ENCODE results near the gene GALM. TPM values are rescaled to one million over a fixed set of nuclear protein-coding genes. Genes with fewer than 3 reads are reported as not detected.
"Not testable (repeated sequence)": the region's sequence is repeated elsewhere in the genome, so short reads cannot be mapped to it uniquely, and the experiment has no call there.

The GALM gene
- total RNA-seq, 1 experiment from 2014 or later, result 8.2 TPM

DNA sequence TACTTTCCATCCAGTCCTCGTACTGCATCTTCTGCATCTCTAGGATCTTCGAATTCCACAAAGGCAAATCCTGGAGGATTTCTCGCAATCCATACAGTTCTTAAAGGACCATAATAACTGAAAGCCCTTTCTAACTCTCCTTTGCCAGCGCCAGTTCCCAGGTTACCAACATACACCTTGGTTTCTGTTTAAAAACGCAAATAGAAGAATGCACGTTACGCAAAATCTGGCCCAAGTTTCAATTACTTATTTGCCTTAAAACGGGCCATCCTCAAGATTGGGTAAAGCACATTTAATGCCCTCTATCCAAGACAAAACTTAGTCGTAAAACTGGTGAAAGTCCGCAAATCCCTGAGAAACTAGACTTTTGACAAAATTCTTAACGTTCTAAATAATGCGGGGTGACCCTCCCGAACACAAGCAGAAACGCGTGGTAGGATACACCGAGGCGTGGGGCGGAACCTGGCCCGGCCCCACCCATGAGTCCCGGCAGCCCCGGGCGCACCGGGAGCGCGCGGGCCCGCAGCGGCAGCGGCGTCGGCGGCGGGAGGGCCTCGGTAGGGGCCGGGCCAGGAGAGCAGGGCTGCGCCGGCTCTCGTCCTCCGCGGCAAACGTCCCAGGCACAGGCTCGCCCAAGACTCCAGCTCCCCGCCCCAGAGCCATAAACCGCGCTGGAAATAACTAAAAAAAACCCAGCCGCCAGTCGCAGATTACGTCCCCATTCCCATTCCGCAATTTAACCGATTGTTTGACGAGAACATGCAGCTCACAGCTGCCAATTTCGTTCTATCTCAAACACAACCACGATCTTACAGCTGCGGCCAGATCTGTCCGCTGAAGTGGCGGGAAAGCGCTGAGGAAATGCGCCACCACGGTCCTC, 84.3 kb downstream of the GALM start:
- peaks cover 57% of the 10 kb centered on the region for H3K36me3 ChIP-seq

DNA sequence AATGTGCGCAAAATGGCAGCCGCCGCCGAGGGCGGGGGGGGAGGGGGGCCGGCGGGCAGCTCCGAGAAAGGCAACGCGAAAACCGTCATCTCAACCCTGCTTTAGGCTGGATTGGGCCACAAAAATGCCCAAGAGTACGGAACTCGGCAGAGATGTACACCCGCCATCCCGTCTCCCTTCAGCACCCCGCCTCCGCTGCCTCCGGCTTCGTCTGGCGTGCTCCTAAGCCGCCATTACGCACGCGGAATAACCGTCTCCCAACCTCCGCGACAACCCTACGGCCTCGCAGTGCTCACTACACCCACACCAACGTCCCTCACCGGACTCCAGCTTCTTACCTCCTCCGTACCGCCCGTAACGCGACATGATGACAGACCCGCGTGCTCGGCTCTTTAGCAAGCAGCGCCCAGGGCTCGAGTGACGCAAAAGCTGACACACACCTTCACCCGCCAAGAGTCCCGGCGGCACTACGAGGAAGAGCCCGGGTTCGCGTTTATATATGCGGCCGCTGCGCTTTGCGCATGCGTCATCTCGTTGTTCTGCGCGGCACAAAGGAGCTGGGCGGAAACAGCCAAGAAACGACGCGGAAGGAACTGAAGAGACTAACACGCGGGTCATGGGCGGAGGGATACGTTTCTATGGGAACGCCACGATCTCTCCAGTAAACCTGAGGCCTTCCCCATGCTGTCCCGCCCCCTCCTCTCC, 85.1 kb downstream of the GALM start, which contains the start of gene SRSF7:
TSS of gene SRSF7 (minus strand) at position 471 of the 705 bp plus-strand sequence. CDS start at position 366, 105 bp downstream.
- no peaks in the 10 kb centered on the region for H3K27me3 ChIP-seq (replicated peaks)
- H3K9me3 ChIP-seq (replicated peaks), result no peaks in the 10 kb centered on the region
- DNase-seq (ENCODE audit: low read depth in 1 of 2, low spot score in 2 of 2), result peak; percentile 97 to 98
- H3K27ac ChIP-seq, result peak within 1 kb of the TSS; percentile 91
- peak within 1 kb of the TSS; percentile 79 for H3K4me3 ChIP-seq
- peaks cover 5% of the 10 kb centered on the region for H3K4me1 ChIP-seq (replicated peaks)
- peaks cover 49% of the 10 kb centered on the region for H3K36me3 ChIP-seq

More for the DNA sequence above, 84.3 kb downstream of the GALM start:
- Histone ChIP-seq H3K4me3 (peak overlapping the region; percentile 79), H3K27me3 (replicated peaks) (no peaks in the 10 kb centered on the region), H3K27ac (peak overlapping the region; percentile 91), H3K4me1 (replicated peaks) (peaks cover 5% of the 10 kb centered on the region), H3K9me3 (replicated peaks) (no peaks in the 10 kb centered on the region)
- DNase-seq (ENCODE audit: low read depth in 1 of 2, low spot score in 2 of 2), result no peak

DNA sequence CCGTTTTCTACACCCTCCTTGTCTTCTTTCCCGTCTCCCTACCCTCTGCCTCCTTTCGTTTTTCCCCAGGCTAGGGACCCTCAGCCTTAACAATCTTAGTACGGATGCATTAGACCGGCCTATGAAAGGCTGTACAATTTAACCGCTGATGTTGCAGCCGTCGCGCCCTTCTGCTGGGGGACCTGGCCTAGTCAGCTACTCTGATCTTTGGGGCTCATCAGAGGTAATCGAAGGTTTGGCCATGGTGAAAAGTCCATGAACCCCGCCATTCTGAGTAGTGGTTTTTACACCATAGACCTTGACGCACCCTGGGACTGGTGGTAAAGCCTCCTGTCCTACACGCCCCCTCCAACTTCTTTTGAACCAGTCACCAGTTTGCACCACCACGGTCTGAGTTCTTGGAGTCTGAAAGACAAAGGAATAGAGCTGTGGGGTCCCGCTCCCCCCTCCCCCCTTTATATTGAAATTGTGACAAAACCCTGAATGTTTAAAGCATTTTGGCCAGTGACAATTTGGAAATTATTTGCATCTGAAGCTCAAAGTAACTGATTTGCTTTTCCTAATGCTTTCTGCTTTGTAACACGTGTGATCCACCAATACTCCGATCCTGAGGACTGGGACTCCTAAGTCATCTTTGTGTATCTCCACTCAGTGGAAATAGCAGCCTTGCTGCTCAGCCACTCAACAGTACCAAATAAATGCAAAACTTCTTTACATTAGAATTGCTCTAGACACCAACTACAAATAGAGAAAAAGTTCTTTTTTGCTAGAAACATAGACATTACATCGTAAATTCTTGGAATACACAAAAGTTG, 85.9 kb downstream of the GALM start:
- H3K9me3 ChIP-seq (replicated peaks), result no peaks in the 10 kb centered on the region
- H3K36me3 ChIP-seq, result peaks cover 42% of the 10 kb centered on the region
- H3K27ac ChIP-seq, result peak overlapping the region; percentile 91
- peaks cover 5% of the 10 kb centered on the region for H3K4me1 ChIP-seq (replicated peaks)
- no peaks in the 10 kb centered on the region for H3K27me3 ChIP-seq (replicated peaks)
- peak overlapping the region; percentile 79 for H3K4me3 ChIP-seq
- DNase-seq (ENCODE audit: low read depth in 1 of 2, low spot score in 2 of 2), result no peak

DNA sequence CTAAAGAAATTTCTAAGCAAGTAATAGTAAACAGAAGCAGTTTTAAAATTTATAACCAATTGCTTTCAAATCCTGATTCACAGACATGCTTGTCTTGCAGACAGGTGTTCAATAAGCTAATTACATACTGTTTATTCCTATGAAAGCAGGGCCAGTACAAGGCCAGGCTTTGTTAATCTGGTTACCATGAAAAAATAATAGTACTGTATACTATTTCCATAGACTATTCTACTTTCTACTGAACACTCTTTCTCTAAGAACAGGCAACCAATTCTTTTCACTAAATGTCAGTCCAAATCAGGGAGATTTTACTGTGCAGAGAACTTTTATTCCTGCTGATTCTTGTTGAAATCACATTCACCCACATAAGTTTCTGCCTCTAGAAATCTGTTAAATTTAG, 88.1 kb downstream of the GALM start:
- no peak overlapping the region for H3K27ac ChIP-seq
- peaks cover 5% of the 10 kb centered on the region for H3K4me1 ChIP-seq (replicated peaks)
- DNase-seq (ENCODE audit: low read depth in 1 of 2, low spot score in 2 of 2), result no peak
- H3K36me3 ChIP-seq, result peaks cover 19% of the 10 kb centered on the region
- H3K27me3 ChIP-seq (replicated peaks), result no peaks in the 10 kb centered on the region
- no peak overlapping the region for H3K4me3 ChIP-seq
- H3K9me3 ChIP-seq (replicated peaks), result no peaks in the 10 kb centered on the region

DNA sequence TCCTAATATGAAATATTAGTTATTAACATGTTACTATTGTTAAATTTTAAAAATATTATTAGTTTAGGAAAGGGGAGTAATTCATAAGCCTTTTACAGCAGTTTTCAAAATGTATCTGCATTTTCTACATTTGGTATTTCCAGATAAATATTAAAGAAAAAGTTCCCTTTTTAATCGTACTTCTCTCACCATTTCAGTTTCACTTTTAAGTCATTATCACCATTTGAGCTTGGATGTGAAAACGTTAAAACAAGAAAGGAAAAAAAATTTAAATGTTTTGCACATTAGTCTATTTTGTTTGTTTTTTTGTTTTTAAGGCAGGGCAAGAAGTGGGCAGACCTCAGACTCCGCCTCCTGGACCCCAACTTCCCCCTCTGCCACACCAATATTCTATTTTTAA, 88.6 kb downstream of the GALM start:
- H3K9me3 ChIP-seq (replicated peaks), result no peaks in the 10 kb centered on the region
- peaks cover 15% of the 10 kb centered on the region for H3K36me3 ChIP-seq
- DNase-seq (ENCODE audit: low read depth in 1 of 2, low spot score in 2 of 2), result no peak
- no peak overlapping the region for H3K27ac ChIP-seq
- no peak overlapping the region for H3K4me3 ChIP-seq
- H3K4me1 ChIP-seq (replicated peaks), result peaks cover 5% of the 10 kb centered on the region
- H3K27me3 ChIP-seq (replicated peaks), result no peaks in the 10 kb centered on the region

DNA sequence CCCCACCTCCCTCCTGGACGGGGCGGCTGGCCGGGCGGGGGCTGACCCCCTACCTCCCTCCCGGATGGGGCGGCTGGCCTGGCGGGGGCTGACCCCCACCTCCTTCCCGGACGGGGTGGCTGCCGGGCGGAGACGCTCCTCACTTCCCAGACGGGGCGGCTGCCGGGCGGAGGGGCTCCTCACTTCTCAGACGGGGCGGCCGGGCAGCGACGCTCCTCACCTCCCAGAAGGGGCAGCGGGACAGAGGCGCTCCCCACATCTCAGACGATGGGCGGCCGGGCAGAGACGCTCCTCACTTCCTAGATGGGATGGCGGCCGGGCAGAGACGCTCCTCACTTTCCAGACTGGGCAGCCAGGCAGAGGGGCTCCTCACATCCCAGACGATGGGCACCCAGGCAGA, 90.0 kb downstream of the GALM start:
- H3K9me3 ChIP-seq (replicated peaks); H3K36me3 ChIP-seq; H3K4me3 ChIP-seq; DNase-seq (ENCODE audit: low read depth in 1 of 2, low spot score in 2 of 2); H3K27me3 ChIP-seq (replicated peaks); H3K27ac ChIP-seq; H3K4me1 ChIP-seq (replicated peaks): not testable (repeated sequence)

DNA sequence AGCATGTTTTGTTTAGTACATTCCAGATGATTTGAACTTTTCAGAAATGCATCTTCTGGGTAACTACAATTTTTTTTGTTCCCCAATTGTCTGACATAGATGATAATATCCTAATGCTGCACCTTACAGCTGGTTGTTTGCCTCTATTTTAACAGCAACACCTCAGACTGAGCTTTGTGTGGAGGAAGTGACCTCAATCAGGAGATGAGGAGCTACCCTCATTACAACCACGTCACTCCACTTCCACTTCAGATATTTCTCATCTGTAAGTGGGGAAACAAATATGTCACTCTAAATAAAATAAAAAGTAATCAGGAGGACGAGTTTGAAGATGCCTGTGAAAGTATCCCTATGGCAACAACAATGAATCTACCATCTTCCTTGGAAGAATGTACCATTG, 97.3 kb downstream of the GALM start:
- H3K9me3 ChIP-seq (replicated peaks), result no peaks in the 10 kb centered on the region
- no peaks in the 10 kb centered on the region for H3K27me3 ChIP-seq (replicated peaks)
- H3K27ac ChIP-seq, result no peak overlapping the region
- no peak for DNase-seq (ENCODE audit: low read depth in 1 of 2, low spot score in 2 of 2)
- H3K4me1 ChIP-seq (replicated peaks), result no peaks in the 10 kb centered on the region
- no peaks in the 10 kb centered on the region for H3K36me3 ChIP-seq
- no peak overlapping the region for H3K4me3 ChIP-seq

DNA sequence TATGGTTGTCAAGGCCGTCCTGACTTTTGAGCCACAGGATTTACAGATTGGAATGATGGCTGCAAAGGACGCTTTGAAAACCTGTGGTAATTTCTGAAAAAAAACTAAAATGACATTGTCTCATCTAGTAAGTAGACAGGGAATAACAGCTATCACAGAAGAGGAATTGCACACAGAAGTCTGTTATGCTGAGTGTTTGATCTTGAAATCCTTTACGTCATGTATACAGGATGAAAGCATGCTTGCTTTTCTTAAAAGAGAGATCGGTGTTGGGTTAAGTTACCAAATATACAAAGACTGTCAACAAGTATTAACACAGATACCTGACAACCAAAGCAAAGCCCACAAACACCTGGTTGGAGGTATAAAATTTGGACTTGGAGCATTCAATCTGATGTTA, 97.8 kb downstream of the GALM start:
- no peaks in the 10 kb centered on the region for H3K4me1 ChIP-seq (replicated peaks)
- H3K27me3 ChIP-seq (replicated peaks), result no peaks in the 10 kb centered on the region
- no peaks in the 10 kb centered on the region for H3K36me3 ChIP-seq
- H3K4me3 ChIP-seq, result no peak overlapping the region
- H3K9me3 ChIP-seq (replicated peaks), result no peaks in the 10 kb centered on the region
- H3K27ac ChIP-seq, result no peak overlapping the region
- no peak for DNase-seq (ENCODE audit: low read depth in 1 of 2, low spot score in 2 of 2)

DNA sequence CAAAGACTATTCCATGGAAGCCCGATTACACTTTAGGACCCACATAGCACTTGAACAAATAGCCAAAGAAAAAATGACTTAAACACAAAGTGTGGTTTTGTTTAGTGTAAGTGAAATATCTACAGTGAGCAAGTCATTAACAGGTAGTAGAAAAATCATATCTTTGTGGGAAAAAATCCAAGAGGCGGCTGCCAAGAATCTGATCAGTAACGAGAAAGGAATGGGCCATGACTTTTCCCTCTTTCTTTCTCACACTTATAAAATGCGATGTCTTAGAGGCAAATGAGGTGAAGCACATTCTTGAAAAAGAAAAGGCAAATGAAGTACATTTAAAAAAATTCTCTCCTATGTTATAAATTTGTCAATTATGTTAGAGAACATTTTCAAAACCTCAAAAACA, 99.2 kb downstream of the GALM start:
- no peak overlapping the region for H3K4me3 ChIP-seq
- no peaks in the 10 kb centered on the region for H3K9me3 ChIP-seq (replicated peaks)
- H3K27ac ChIP-seq, result no peak overlapping the region
- no peak for DNase-seq (ENCODE audit: low read depth in 1 of 2, low spot score in 2 of 2)
- no peaks in the 10 kb centered on the region for H3K36me3 ChIP-seq
- H3K27me3 ChIP-seq (replicated peaks), result no peaks in the 10 kb centered on the region
- H3K4me1 ChIP-seq (replicated peaks), result no peaks in the 10 kb centered on the region

DNA sequence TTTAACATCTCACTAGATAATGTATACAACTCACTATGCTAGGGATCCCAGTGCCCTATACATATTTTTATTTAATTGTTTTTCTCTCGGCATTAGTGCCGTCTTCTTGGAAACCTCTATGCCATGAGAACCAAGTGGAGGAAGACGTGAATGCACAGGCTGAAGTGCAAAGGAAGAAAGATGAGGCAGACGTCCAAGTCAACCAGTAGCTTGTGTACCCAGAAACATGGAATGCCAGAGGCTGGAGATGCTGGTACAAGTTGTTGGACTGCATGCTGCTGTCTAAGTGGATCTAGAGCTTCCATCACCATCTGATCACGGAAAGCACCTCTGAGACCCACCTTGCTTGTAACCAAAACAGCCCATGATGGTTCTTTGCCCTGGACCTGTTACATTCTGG, 99.6 kb downstream of the GALM start:
- Histone ChIP-seq H3K4me1 (replicated peaks) (no peaks in the 10 kb centered on the region), H3K9me3 (replicated peaks) (no peaks in the 10 kb centered on the region), H3K27ac (no peak overlapping the region), H3K27me3 (replicated peaks) (no peaks in the 10 kb centered on the region), H3K36me3 (no peaks in the 10 kb centered on the region), H3K4me3 (no peak overlapping the region)
- no peak for DNase-seq (ENCODE audit: low read depth in 1 of 2, low spot score in 2 of 2)

DNA sequence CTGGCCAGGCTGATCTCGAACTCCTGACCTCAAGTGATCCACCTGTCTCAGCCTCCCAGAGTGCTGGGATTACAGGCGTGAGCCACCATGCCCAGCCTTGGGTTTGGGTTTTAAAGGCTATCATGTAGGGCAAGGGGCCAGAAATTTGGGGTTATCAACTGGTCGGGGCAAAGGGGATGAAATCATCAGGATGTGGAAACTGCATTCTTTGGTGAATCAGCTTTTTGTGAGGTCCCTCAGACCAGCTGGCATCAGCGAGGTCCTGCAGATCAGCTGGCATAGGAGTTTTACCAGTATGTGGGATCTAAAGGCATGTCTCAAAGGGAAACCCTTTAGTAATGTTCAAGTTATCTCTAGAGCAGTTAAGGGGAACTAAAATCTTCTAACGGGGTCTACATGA, 105.7 kb downstream of the GALM start:
- Histone ChIP-seq H3K9me3 (replicated peaks) (no peaks in the 10 kb centered on the region), H3K36me3 (no peaks in the 10 kb centered on the region), H3K27me3 (replicated peaks) (no peaks in the 10 kb centered on the region), H3K4me1 (replicated peaks) (no peaks in the 10 kb centered on the region), H3K4me3 (no peak overlapping the region), H3K27ac (no peak overlapping the region)
- no peak for DNase-seq (ENCODE audit: low read depth in 1 of 2, low spot score in 2 of 2)

DNA sequence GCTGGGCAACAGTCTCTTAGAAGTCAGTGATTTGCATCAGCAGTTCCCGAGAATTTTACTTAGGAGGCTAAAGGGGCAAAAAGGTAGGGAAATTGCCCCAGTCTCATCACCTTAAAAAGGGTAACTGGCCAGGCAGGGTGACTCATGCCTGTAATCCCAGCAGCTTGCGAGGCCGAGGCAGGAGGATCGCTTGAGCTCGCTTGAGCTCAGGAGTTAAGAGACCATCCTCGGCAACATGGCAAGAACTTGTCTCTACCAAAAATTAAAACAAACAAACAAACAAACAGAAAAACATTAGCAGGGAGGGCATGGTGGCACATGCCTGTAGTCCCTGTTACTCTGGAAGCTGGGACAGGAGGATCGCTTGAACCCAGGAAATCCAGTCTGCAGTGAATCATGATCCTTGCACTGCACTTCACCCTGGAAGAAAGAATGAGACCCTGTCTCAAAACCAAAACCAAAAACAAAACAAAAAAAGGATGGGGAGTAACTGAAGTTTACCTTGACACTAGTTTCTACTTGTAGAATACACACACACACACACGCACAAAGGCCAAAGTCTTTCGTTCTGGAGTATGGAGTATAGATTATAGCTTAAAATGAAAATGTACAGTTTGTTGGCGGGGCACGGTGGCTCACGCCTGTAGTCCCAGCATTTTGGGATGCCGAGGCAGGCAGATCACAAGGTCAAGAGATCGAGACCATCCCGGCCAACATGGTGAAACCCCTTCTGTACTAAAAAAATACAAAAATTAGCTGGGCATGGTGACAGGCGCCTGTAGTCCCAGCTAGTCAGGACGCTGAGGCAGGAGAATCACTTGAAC, 109.4 kb downstream of the GALM start:
- no peaks in the 10 kb centered on the region; the same call in 1 of the 2 replicates for H3K36me3 ChIP-seq
- no peaks in the 10 kb centered on the region for H3K9me3 ChIP-seq (replicated peaks)
- H3K4me3 ChIP-seq, result no peak overlapping the region
- no peaks in the 10 kb centered on the region for H3K27me3 ChIP-seq (replicated peaks)
- no peaks in the 10 kb centered on the region for H3K4me1 ChIP-seq (replicated peaks)
- H3K27ac ChIP-seq, result no peak overlapping the region
- DNase-seq (ENCODE audit: low read depth in 1 of 2, low spot score in 2 of 2), result no peak

DNA sequence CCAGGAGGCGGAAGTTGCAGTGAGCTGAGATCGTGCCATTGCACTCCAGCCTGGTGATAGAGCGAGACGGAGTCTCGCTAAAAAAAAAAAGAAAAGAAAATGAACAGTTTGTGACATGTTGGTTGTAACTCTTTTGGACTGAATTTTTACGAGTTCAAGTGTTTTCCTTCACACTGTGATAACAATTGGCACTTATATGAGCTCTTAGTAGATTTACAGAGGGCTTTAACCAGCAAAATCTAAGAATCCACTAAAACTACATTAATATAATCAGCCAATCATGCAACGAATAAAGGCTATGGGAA, 110.0 kb downstream of the GALM start:
- Histone ChIP-seq H3K4me1 (replicated peaks) (no peaks in the 10 kb centered on the region), H3K27ac (no peak overlapping the region), H3K27me3 (replicated peaks) (no peaks in the 10 kb centered on the region), H3K4me3 (no peak overlapping the region), H3K9me3 (replicated peaks) (no peaks in the 10 kb centered on the region), H3K36me3 (peaks cover under 1% of the 10 kb centered on the region; the same call in 1 of the 2 replicates)
- DNase-seq (ENCODE audit: low read depth in 1 of 2, low spot score in 2 of 2), result no peak
